SKM-1 (cell line): Measurements from ENCODE around the gene GJB3.
"Not testable (repeated sequence)": the region's sequence is repeated elsewhere in the genome, so short reads cannot be mapped to it uniquely, and the experiment has no call there.

Experiments used
- DNase-seq: peaks from one replicate; lab custom pipeline; 2025; ENCODE audit not compliant: unreplicated experiment; lab: John Stamatoyannopoulos, UW

Gene GJB3

GRCh38 chr1:34781071-34781843 lies at the start of gene GJB3:
TSS of gene GJB3 (plus strand) at chr1:34781214. CDS start at chr1:34784763, 3,549 bp downstream.
- DNase-seq, result no peak

- DNase-seq, result not testable (repeated sequence)
Observed at GRCh38 chr1:34732831-34733230, 48.2 kb upstream of the GJB3 start.

- DNase-seq, result no peak
Observed at GRCh38 chr1:34736692-34737091, 44.3 kb upstream of the GJB3 start.

- not testable (repeated sequence) for DNase-seq
Observed at GRCh38 chr1:34737236-34737635, 43.8 kb upstream of the GJB3 start.

- DNase-seq, result no peak
Observed at GRCh38 chr1:34739613-34740012, 41.4 kb upstream of the GJB3 start.

GRCh38 chr1:34740161-34740868 lies 40.7 kb upstream of the GJB3 start:
- DNase-seq, result no peak

- DNase-seq, result peak; percentile 6
Observed at GRCh38 chr1:34742667-34743270, 38.2 kb upstream of the GJB3 start.

GRCh38 chr1:34743775-34744174 lies 37.2 kb upstream of the GJB3 start:
- no peak for DNase-seq

- DNase-seq, result no peak
Observed at GRCh38 chr1:34744851-34745250, 36.2 kb upstream of the GJB3 start.

GRCh38 chr1:34745666-34746065 lies 35.3 kb upstream of the GJB3 start:
- DNase-seq, result no peak

- DNase-seq, result no peak
Observed at GRCh38 chr1:34746101-34746500, 34.9 kb upstream of the GJB3 start.

GRCh38 chr1:34746785-34747637 lies 34.0 kb upstream of the GJB3 start:
- no peak for DNase-seq

- DNase-seq, result no peak
Observed at GRCh38 chr1:34747638-34747941, 33.4 kb upstream of the GJB3 start.

- DNase-seq, result no peak
Observed at GRCh38 chr1:34749992-34750391, 31.0 kb upstream of the GJB3 start.

- DNase-seq, result no peak
Observed at GRCh38 chr1:34750610-34751009, 30.4 kb upstream of the GJB3 start.

- DNase-seq, result no peak
Observed at GRCh38 chr1:34753163-34753562, 27.9 kb upstream of the GJB3 start.

GRCh38 chr1:34754964-34755637 lies 25.9 kb upstream of the GJB3 start, which contains the start of gene GJB5:
TSS of gene GJB5 (plus strand) at chr1:34755047. CDS start at chr1:34757331, 2,284 bp downstream.
- no peak for DNase-seq

GRCh38 chr1:34755961-34756360 lies 25.1 kb upstream of the GJB3 start:
- DNase-seq, result no peak

- no peak for DNase-seq
Observed at GRCh38 chr1:34757386-34757785, 23.6 kb upstream of the GJB3 start.

- no peak for DNase-seq
Observed at GRCh38 chr1:34758751-34759150, 22.3 kb upstream of the GJB3 start.
